Posterior vena cava (tissue), 2 donors: ENCODE measurements around the gene EFHD1. TPM values are rescaled to one million over a fixed set of nuclear protein-coding genes. Genes with fewer than 3 reads are reported as not detected.
"Not testable (repeated sequence)": the region's sequence is repeated elsewhere in the genome, so short reads cannot be mapped to it uniquely, and the experiment has no call there.

ENCODE experiments used
- DNase-seq: peaks from one replicate; pipeline ENCODE4 v3.0.0-alpha.2; 2020; ENCODE audit warnings: low spot score
- intact Hi-C, 2 donors: fragments of 100-400 bp; cut with DNase I; formaldehyde crosslinking; loops; one replicate each; pipeline versions ENCODE4 v1.14.1 to v1.14.2; 2022 to 2023
- total RNA-seq, 2 donors: library from RNA; stranded (reverse); fragmentation: NEBNext Ultra II Directional; extraction: Animal tissue kit (Norgen Biotek cat#: 25700); gene quantifications; one replicate each; pipeline ENCODE4 v1.2.1, GENCODE V29; 2021
- donor health status: DM: yes; HTN: yes; CAD: no.
- donor health status: DM: yes; HTN: yes; CAD: no.

EFHD1 gene
- total RNA-seq, 2 donors from 2014 or later: 42.2 to 69.7 TPM

GRCh38 chr2:232611559-232612218 is 21.7 kb upstream of the EFHD1 start:
- intact Hi-C loops: loop anchor here in 1 of 2 donors (10.0 kb wide), 1 partner anchor 53 kb away; no protein-coding TSS in a partner anchor
- peak; percentile 87 for DNase-seq

GRCh38 chr2:232613538-232614134 is 19.8 kb upstream of the EFHD1 start:
- no peak for DNase-seq
- intact Hi-C loops: loop anchor here in 1 of 2 donors (10.0 kb wide), 1 partner anchor 51 kb away; no protein-coding TSS in a partner anchor

GRCh38 chr2:232615339-232615738 is 18.1 kb upstream of the EFHD1 start:
- intact Hi-C loops: loop anchor here in 1 of 2 donors (10.0 kb wide), 1 partner anchor 49 kb away; no protein-coding TSS in a partner anchor
- DNase-seq: no peak

- no peak for DNase-seq
- intact Hi-C loops: loop anchor here in 1 of 2 donors (5.0 kb wide), 1 partner anchor 371 kb away; no protein-coding TSS in a partner anchor
Observed at GRCh38 chr2:232621186-232621585, 12.2 kb upstream of the EFHD1 start.

- intact Hi-C loops: loop anchor here in 1 of 2 donors (5.0 kb wide), 1 partner anchor 370 kb away; no protein-coding TSS in a partner anchor
- DNase-seq: no peak
Observed at GRCh38 chr2:232622563-232622962, 10.8 kb upstream of the EFHD1 start.

- intact Hi-C loops: loop anchor here in 1 of 2 donors (5.0 kb wide), 1 partner anchor 368 kb away; no protein-coding TSS in a partner anchor
Observed at GRCh38 chr2:232623768-232624765, 9.3 kb upstream of the EFHD1 start.

GRCh38 chr2:232626584-232626983 is 6.8 kb upstream of the EFHD1 start:
- intact Hi-C loops: no loop called here
- no peak for DNase-seq

More at GRCh38 chr2:232623768-232624765, 9.3 kb upstream of the EFHD1 start:
- no peak for DNase-seq

GRCh38 chr2:232628466-232629128 is 4.8 kb upstream of the EFHD1 start:
- DNase-seq: no peak

GRCh38 chr2:232629129-232629475 is 4.3 kb upstream of the EFHD1 start:
- intact Hi-C loops: no loop called here
- DNase-seq: no peak

More at GRCh38 chr2:232628466-232629128, 4.8 kb upstream of the EFHD1 start:
- intact Hi-C loops: no loop called here

GRCh38 chr2:232632229-232632903 is 1.0 kb upstream of the EFHD1 start:
- intact Hi-C loops: no loop called here
- no peak for DNase-seq

GRCh38 chr2:232632904-232633412 is 446 bp upstream of the EFHD1 start:
- DNase-seq: no peak
- intact Hi-C loops: no loop called here

- intact Hi-C loops: no loop called here
- DNase-seq: no peak
Observed at GRCh38 chr2:232634206-232635150, 1.1 kb downstream of the EFHD1 start.

GRCh38 chr2:232635376-232635775 is 2.0 kb downstream of the EFHD1 start:
- intact Hi-C loops, DNase-seq: not testable (repeated sequence)

GRCh38 chr2:232635820-232636219 is 2.4 kb downstream of the EFHD1 start:
- intact Hi-C loops: no loop called here
- DNase-seq: no peak

GRCh38 chr2:232636788-232637420 is 3.5 kb downstream of the EFHD1 start:
- DNase-seq: no peak
- intact Hi-C loops: no loop called here

GRCh38 chr2:232637866-232638583 is 4.6 kb downstream of the EFHD1 start:
- DNase-seq: no peak
- intact Hi-C loops: no loop called here
